HepG2 (cell line): ENCODE results near the gene FDXACB1. TPM values are rescaled to one million over a fixed set of nuclear protein-coding genes. Genes with fewer than 3 reads are reported as not detected.

ENCODE experiments used
- ATAC-seq: fragments of 200-7000 bp; cut with Tn5 transposase; 3 replicates; pipeline ENCODE4 v1.9.1; 2020; ENCODE audit warnings: mild to moderate bottlenecking, moderate library complexity
- BruUV-seq: library from RNA; stranded (reverse); fragments of 400-500 nt; replicated peaks from 2 replicates; lab custom pipeline; 2021; lab: Mats Ljungman, UMichigan
- CTCF ChIA-PET: fragments of 300-600 bp; formaldehyde crosslinking; extraction: SDS; loops from one replicate; lab custom pipeline; 2021; ENCODE audit warnings: low total read pairs, inconsistent platforms, low intra/inter-chr PET ratio; lab: Yijun Ruan, JAX
- POLR2A ChIA-PET: fragments of 350-600 bp; sonication (Branson Sonifier 250); formaldehyde crosslinking; loops from one replicate; lab custom pipeline; 2020; ENCODE audit warnings: antibody characterized with exemption, inconsistent platforms; lab: Yijun Ruan, JAX
- DNase-seq: peaks from one replicate; pipeline ENCODE4 v3.0.0-alpha.2; 2015; ENCODE audit warnings: low spot score
- FAIRE-seq: peaks from 3 replicates; lab custom pipeline; 2011; peaks lifted over from hg19 to GRCh38; lab: Jason Lieb, UNC
- H2AFZ ChIP-seq: one replicate; pipeline ENCODE4 v1.6.1; 2011; ENCODE audit warnings: low read length, inconsistent platforms
- H3K27ac ChIP-seq: fragments of 300-600 bp; 3 replicates; pipeline ENCODE4 v1.8.0; 2011; ENCODE audit warnings: mixed run types, mild to moderate bottlenecking, mixed read lengths, low read length, inconsistent platforms; ENCODE audit not compliant: insufficient read depth; ENCODE audit errors: extremely low read length
- H3K27me3 ChIP-seq, 2 experiments: fragments of 200-600 bp in 1 of 2; 2 replicates in 1 of 2; 3 replicates in 1 of 2; pipeline versions ENCODE4 v1.6.0 to v1.8.0; 2011; ENCODE audit warnings: low read length in 2 of 2, mild to moderate bottlenecking in 2 of 2, moderate library complexity in 2 of 2, inconsistent platforms in 1 of 2; ENCODE audit not compliant: insufficient read depth in 2 of 2, control insufficient read depth in 1 of 2
- H3K36me3 ChIP-seq, 2 experiments: fragments of 200-600 bp in 1 of 2; replicated peaks in 1 of 2; 2 replicates in 1 of 2; 3 replicates in 1 of 2; pipeline versions ENCODE4 v1.5.1 to v1.8.0; 2011; ENCODE audit warnings: low read length in 2 of 2, inconsistent platforms in 1 of 2; ENCODE audit not compliant: insufficient read depth in 2 of 2, control insufficient read depth in 1 of 2
- H3K4me1 ChIP-seq: 2 replicates; pipeline ENCODE4 v1.5.1; 2012; ENCODE audit warnings: low read length, inconsistent platforms; ENCODE audit not compliant: insufficient read depth
- H3K4me2 ChIP-seq: 2 replicates; pipeline ENCODE4 v1.6.0; 2011; ENCODE audit warnings: low read depth, low read length, inconsistent platforms
- H3K4me3 ChIP-seq, 3 experiments: fragments of 200-600 bp in 1 of 3; sonication (generic), shearing (Covaris generic) in 1 of 3; replicated peaks in 1 of 3; 2 replicates each; pipeline ENCODE4 v1.5.1; 2011 to 2016; ENCODE audit warnings: low read length in 3 of 3, inconsistent platforms in 2 of 3, low read depth in 2 of 3, mild to moderate bottlenecking in 2 of 3, control low read depth in 1 of 3, mixed read lengths in 1 of 3; ENCODE audit not compliant: insufficient read depth in 1 of 3
- H3K79me2 ChIP-seq: one replicate; pipeline ENCODE4 v1.6.1; 2011; ENCODE audit warnings: low read length, inconsistent platforms; ENCODE audit not compliant: insufficient read depth
- H3K9ac ChIP-seq: 2 replicates; pipeline ENCODE4 v1.6.0; 2011; ENCODE audit warnings: mild to moderate bottlenecking, low read depth, low read length, inconsistent platforms; ENCODE audit not compliant: insufficient read depth
- H3K9me3 ChIP-seq: 2 replicates; pipeline ENCODE4 v1.5.1; 2012; ENCODE audit warnings: mild to moderate bottlenecking, low read length
- H4K20me1 ChIP-seq: 2 replicates; pipeline ENCODE4 v1.6.0; 2011; ENCODE audit warnings: inconsistent platforms, mild to moderate bottlenecking, low read length, moderate library complexity; ENCODE audit not compliant: insufficient read depth
- AHR ChIP-seq: IDR thresholded peaks from 2 replicates; pipeline ENCODE4 v1.6.1; 2018; ENCODE audit warnings: missing genetic modification reagents, missing compliant biosample characterization
- AKAP8 ChIP-seq: sonication (generic); formaldehyde crosslinking; IDR thresholded peaks from 2 replicates; pipeline ENCODE4 v1.5.1; 2020; ENCODE audit warnings: mild to moderate bottlenecking, missing genetic modification reagents
- HNF1B ChIP-seq: sonication (generic); formaldehyde crosslinking; IDR thresholded peaks from 2 replicates; pipeline ENCODE4 v1.5.1; 2020; ENCODE audit warnings: mild to moderate bottlenecking, moderate library complexity, missing genetic modification reagents
- HNRNPUL1 ChIP-seq: fragments of 200-400 bp; formaldehyde crosslinking; IDR thresholded peaks from 2 replicates; pipeline ENCODE4 v1.6.1; 2017; ENCODE audit warnings: low read depth, mild to moderate bottlenecking, low read length, moderate library complexity
- NR2F6 ChIP-seq, 2 experiments: IDR thresholded peaks; 2 replicates each; pipeline ENCODE4 v1.6.1; 2016; ENCODE audit warnings: antibody characterized with exemption in 1 of 2, mild to moderate bottlenecking in 1 of 2
- SIX4 ChIP-seq: sonication (generic); formaldehyde crosslinking; IDR thresholded peaks from 2 replicates; pipeline ENCODE4 v1.4.0; 2020; ENCODE audit warnings: missing genetic modification reagents
- STAT5B ChIP-seq: sonication (generic); formaldehyde crosslinking; IDR thresholded peaks from 2 replicates; pipeline ENCODE4 v1.4.0; 2020; ENCODE audit warnings: missing genetic modification reagents
- TBX3 ChIP-seq: fragments of 450-650 bp; IDR thresholded peaks from 2 replicates; pipeline ENCODE4 v1.6.1; 2017; ENCODE audit warnings: antibody characterized with exemption, mild to moderate bottlenecking, inconsistent platforms, borderline replicate concordance
- TCF12 ChIP-seq, 2 experiments: fragments of 450-650 bp in 1 of 2; sonication (generic) in 1 of 2; formaldehyde crosslinking in 1 of 2; IDR thresholded peaks; 2 replicates each; pipeline versions ENCODE4 v1.6.1 to v1.8.0; 2017 to 2022; ENCODE audit warnings: antibody characterized with exemption in 1 of 2, mild to moderate bottlenecking in 1 of 2, missing genetic modification reagents in 1 of 2, moderate library complexity in 1 of 2
- ZFP90 ChIP-seq: sonication (generic); formaldehyde crosslinking; IDR thresholded peaks from 2 replicates; pipeline ENCODE4 v1.8.0; 2022; ENCODE audit warnings: missing genetic modification reagents, mild to moderate bottlenecking, inconsistent platforms, borderline replicate concordance
- ZNF121 ChIP-seq: sonication (generic); formaldehyde crosslinking; IDR thresholded peaks from 2 replicates; pipeline ENCODE4 v1.5.0; 2020; ENCODE audit warnings: mild to moderate bottlenecking, missing genetic modification reagents
- ZNF232 ChIP-seq: sonication (generic); formaldehyde crosslinking; IDR thresholded peaks from 2 replicates; pipeline ENCODE4 v1.4.0; 2020; ENCODE audit warnings: missing genetic modification reagents, borderline replicate concordance
- ZNF33A ChIP-seq: sonication (generic); formaldehyde crosslinking; IDR thresholded peaks from 2 replicates; pipeline ENCODE4 v1.5.1; 2020; ENCODE audit warnings: missing genetic modification reagents, mild to moderate bottlenecking, moderate library complexity, borderline replicate concordance
- ZNF556 ChIP-seq: sonication (generic); formaldehyde crosslinking; IDR thresholded peaks from 2 replicates; pipeline ENCODE4 v1.4.0; 2020; ENCODE audit warnings: mild to moderate bottlenecking, missing genetic modification reagents, borderline replicate concordance
- ZNF691 ChIP-seq: sonication (generic); formaldehyde crosslinking; IDR thresholded peaks from 2 replicates; pipeline ENCODE4 v1.4.0; 2020; ENCODE audit warnings: missing genetic modification reagents, low read depth, mild to moderate bottlenecking, borderline replicate concordance
- ZNF709 ChIP-seq: sonication (generic); formaldehyde crosslinking; IDR thresholded peaks from 2 replicates; pipeline ENCODE4 v1.5.0; 2020; ENCODE audit warnings: mild to moderate bottlenecking, missing genetic modification reagents
- ZNF724P ChIP-seq: sonication (generic); formaldehyde crosslinking; IDR thresholded peaks from 2 replicates; pipeline ENCODE4 v1.8.0; 2022; ENCODE audit warnings: missing genetic modification reagents, borderline replicate concordance
- ZNF788 ChIP-seq: sonication (generic); formaldehyde crosslinking; IDR thresholded peaks from 2 replicates; pipeline ENCODE4 v1.5.0; 2020; ENCODE audit warnings: mild to moderate bottlenecking, missing genetic modification reagents, borderline replicate concordance
- ZNF839 ChIP-seq: sonication (generic); formaldehyde crosslinking; IDR thresholded peaks from 2 replicates; pipeline ENCODE4 v1.4.0; 2020; ENCODE audit warnings: missing genetic modification reagents, mild to moderate bottlenecking, borderline replicate concordance
- in situ Hi-C: cut with HindIII; loops from 2 replicates; pipeline ENCODE4 v1.10.0; 2017; ENCODE audit warnings: low pct_unique_long_range_greater_than_20kb; ENCODE audit not compliant: extremely low pct_ligation_motif_present
- intact Hi-C: fragments of 100-400 bp; cut with micrococcal nuclease; formaldehyde crosslinking; loops from one replicate; pipeline ENCODE4 v1.10.0; 2022; ENCODE audit not compliant: unreplicated experiment
- polyA plus RNA-seq, 8 experiments: library from polyadenylated mRNA; depleted of rRNA in 3 of 8; stranded (reverse) in 7 of 8; unstranded in 1 of 8; fragments of >200 nt; fragmentation: Illumina TruSeq in 4 of 8; extraction: Trizol in 4 of 8; gene quantifications; 2 replicates each; pipeline versions ENCODE4 v1.2.1 to v1.2.3, GENCODE V29; 2011 to 2016; ENCODE audit warnings: low read depth in 4 of 8, missing spikeins in 1 of 8, mixed read lengths in 1 of 8; ENCODE audit not compliant: insufficient read depth in 1 of 8
- total RNA-seq, 5 experiments: library from RNA; depleted of rRNA; stranded (reverse); fragments of >200 nt; fragmentation: Illumina TruSeq; extraction: Trizol; gene quantifications; 2 replicates each; pipeline ENCODE4 v1.2.3, GENCODE V29; 2016; ENCODE audit warnings: low read depth in 1 of 5

FDXACB1 gene
- total and polyA plus RNA-seq, 2 of the 13 experiments (the other 11 are each of a cell fraction or from before 2014, with no cell fraction given), result 1.1 to 3.4 TPM

- TF ChIP-seq ZNF788 (CRISPR knock-in tag) (peak; percentile 48; the same call in 1 of the 2 replicates), SIX4 (peak; percentile 49; the same call in 1 of the 2 replicates), AHR (CRISPR knock-in tag) (peak; percentile 47; the same call in 1 of the 2 replicates), ZNF839 (no peak), ZNF691 (CRISPR knock-in tag) (peak; percentile 74; the same call in 1 of the 2 replicates), ZNF33A (CRISPR knock-in tag) (no peak), ZNF232 (CRISPR knock-in tag) (peak; percentile 45; the same call in 1 of the 2 replicates)
- TF ChIP-seq, all 625 proteins: peak for 210
Measured at GRCh38 chr11:111870886-111871692, 7.9 kb downstream of the FDXACB1 start, which contains the start of gene ALG9 (continued).

- peak overlapping the region; percentile 92 for H3K9ac ChIP-seq
- H3K4me3 ChIP-seq, result peak overlapping the region; percentile 94 to 98 (median 95)
- H3K36me3 ChIP-seq, result peaks cover 7 to 28% of the 10 kb centered on the region in 2 experiments
- peak overlapping the region; percentile 92 for H3K27ac ChIP-seq
- peak; percentile 64 for FAIRE-seq
- intact Hi-C loops, result no loop called here
- POLR2A ChIA-PET, result interaction anchor here (0.7 to 2.8 kb wide), 16 partner anchors 9 to 153 kb away, joined by 3 to 21 read pairs (median 4); partner anchors contain the start of genes C11orf52, CFAP68, DIXDC1 and PPP2R1B
- peaks cover 4% of the 10 kb centered on the region for H3K79me2 ChIP-seq
- H3K4me2 ChIP-seq, result peak overlapping the region; percentile 97
- peaks cover 24% of the 10 kb centered on the region for H3K4me1 ChIP-seq
- H3K9me3 ChIP-seq, result no peaks in the 10 kb centered on the region
- no TSS peak for BruUV-seq
- CTCF ChIA-PET, result no interaction called here
- no peaks in the 10 kb centered on the region for H3K27me3 ChIP-seq
- in situ Hi-C loops, result no loop called here
- ATAC-seq, result no peak
- no peak for DNase-seq
- H2AFZ ChIP-seq, result peak overlapping the region; percentile 87
- no peaks in the 10 kb centered on the region for H4K20me1 ChIP-seq
- TF ChIP-seq ZNF724P (CRISPR knock-in tag) (no peak), ZNF709 (no peak), ZNF121 (CRISPR knock-in tag) (peak; percentile 89), HNRNPUL1 (no peak), ZNF556 (no peak), ZNF691 (CRISPR knock-in tag) (no peak), NR2F6 (IDR thresholded peaks at IDR 0.05) (no peak), NR2F6 (CRISPR knock-in tag; IDR thresholded peaks at IDR 0.05) (0 out of 2 replicates have a peak, but pooled peaks have one; percentile 5), HNF1B (CRISPR knock-in tag) (no peak), TCF12 (IDR thresholded peaks at IDR 0.05) (no peak), TCF12 (CRISPR knock-in tag; IDR thresholded peaks at IDR 0.05) (no peak), TBX3 (0 out of 2 replicates have a peak, but pooled peaks have one; percentile 10), AKAP8 (CRISPR knock-in tag) (0 out of 2 replicates have a peak, but pooled peaks have one; percentile 1), ZFP90 (CRISPR knock-in tag) (no peak), STAT5B (no peak)
Measured at GRCh38 chr11:111870522-111870885, 8.5 kb downstream of the FDXACB1 start.
